Right renal pelvis (tissue), 4 donors: ENCODE results near the gene UTF1. TPM values are rescaled to one million over a fixed set of nuclear protein-coding genes. Genes with fewer than 3 reads are reported as not detected.

ENCODE experiments used
- DNase-seq, 4 donors: peaks; one replicate each; pipeline ENCODE4 v3.0.0-alpha.2; 2013; ENCODE audit warnings: low read depth in 4 of 4, low spot score in 3 of 4, missing footprints in 1 of 4
- polyA plus RNA-seq, 4 donors: library from polyadenylated mRNA; unstranded; fragments of 120-200 nt; gene quantifications; one replicate each; pipeline ENCODE4 v1.2.1, GENCODE V29; 2013; ENCODE audit not compliant: insufficient read length in 4 of 4

The UTF1 gene
- polyA plus RNA-seq, 4 donors: 0.26 TPM; not detected in 3

DNA sequence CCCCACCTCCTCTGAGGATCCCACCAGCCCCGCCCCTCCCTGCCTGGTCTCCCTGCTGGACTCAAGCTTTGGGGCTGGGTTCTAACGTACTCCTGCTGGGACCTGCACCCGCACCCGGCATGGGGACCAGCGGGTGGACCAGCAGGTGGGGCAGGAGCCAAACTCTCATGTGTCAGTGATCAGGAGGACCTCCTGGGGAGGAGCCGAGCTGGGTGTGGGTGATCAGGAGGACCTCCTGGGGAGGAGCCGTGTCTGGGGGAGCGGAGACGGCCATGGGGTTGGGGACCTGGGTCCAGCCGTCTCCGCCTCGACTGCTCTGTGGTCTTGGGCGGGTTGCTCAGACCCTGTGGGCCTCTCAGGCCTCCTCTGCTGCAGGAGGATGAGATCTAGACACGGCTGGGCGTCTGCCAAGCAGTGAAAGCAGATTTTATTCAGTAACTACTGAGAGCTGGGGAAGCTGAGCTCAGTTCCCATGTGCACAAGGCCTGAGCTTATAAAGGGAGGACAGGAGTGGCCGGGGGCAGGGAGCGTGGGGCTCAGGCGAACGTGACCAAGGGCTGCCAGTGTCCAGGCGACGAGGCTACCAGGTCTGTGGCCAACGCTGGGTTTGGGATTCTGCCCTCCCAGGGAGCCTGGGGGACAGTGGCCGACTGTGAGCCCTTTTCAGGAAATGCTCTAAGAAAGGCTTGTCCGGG is 33.6 kb upstream of the UTF1 start:
- no peak for DNase-seq

DNA sequence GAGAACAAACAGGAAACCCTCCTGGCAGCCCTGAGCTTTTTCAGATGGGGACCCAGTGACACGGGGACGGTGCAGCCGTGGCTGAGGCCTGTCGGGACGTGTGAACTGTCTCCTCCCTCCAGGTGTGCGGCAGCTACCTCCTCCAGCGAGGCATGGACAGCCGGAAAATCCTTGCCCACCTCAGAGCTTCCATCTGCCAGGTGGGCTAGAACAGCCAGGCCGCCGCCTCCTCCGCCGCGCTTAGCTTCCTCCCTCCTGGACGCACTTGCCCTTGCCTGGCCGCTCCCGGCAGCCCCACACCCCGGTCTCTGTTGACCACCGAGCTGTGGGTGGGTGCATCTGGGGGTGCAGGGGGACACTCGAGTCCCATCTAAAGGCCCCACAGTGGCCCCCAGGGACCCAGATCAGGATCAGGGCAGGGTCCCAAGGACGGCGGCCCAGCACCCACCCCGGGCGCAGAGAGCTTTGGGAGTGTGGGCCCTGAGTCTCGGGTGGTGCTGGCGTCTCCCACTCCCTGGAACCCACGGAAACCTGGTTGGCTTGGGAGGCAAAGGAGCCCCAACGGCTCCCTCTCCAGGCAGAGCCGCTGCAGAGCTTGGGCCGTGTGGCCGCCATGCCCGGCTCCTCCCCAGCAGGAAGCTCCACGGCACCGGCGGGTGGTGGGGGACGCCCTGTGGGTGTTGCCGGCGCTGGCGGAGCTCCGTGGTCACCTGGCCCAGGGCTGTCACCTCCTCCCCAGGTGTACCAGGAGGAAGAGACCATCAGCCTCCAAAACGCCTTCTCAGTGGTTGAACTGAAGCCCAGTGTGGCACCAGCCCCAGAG is 32.9 kb upstream of the UTF1 start:
- DNase-seq: no peak

DNA sequence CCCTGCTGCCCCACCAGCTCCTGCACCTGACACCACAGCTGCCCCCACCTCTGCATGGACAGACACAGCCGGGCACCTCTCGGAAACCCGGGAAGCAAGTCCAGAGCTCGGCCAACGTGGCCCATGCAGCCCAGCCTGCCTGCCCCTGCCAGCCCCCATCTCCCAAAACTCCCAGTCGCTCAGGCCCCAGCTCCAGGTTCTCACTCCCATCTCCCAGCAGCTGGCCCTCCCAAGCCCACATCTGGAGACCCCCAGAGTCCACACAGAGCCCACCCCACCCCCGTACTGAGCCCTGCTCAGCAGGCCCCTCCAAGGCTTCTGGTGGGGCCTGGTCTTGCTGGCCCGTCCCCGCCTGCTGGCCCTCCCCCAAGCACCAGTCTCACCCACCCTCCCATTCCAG is 32.2 kb upstream of the UTF1 start:
- DNase-seq: no peak

DNA sequence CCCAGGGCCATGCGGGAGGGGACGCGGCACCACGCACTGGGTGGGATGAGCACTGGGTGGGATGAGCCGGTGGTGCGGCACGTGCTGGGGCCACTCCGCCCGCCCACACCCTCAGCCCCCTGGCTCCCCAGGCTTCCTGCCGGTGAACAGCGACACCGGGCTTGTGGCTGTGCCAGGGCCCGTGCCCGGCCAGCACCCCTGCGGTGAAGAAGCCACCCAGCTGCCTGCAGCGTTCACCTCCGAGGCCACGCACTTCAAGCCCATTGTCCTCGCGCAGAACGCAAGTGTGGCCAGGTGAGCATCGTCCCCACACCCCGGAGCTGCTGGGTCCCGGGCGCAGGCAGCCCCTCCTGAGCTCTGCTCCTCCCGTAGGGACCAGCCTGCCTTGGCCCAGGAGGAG is 31.8 kb upstream of the UTF1 start:
- no peak for DNase-seq

DNA sequence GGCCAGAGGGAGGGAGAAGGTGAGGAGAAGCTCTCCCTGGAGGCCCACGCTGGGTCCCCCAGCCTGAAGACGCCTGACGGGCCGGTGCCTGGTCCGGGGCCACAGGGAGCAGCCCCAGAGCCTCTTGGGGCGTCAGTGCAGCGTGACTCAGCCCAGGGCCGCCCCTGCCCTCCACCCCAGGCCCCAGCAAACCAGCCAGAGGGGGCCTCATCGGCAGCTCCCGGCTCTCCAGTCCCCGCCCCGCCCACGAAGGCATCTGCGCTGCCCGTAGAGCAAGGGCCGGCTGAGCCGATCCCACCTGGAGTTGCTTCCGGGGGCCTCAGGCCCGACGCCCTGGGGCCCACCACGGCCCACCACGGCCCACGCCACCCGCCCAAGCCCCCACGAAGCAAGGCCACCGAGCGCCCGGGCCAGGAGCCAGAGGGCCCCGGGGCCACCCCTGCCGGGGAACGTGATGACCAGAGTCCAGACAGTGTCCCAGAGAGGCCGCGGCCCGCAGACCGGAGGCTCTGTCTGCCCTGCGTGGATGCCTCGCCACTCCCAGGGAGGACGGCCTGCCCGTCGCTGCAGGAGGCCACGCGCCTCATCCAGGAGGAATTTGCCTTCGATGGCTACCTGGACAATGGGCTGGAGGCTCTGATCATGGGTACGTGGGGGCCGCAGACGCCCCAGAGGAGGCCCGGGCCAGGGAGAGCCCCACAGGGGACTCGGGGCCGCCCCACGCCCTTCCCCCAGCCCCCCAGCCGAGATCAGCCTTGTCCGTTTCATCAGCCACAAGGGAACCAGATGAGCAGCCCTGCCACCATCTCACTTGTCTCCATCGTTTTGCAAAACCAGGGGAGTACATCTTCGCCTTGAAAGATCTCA is 31.2 kb upstream of the UTF1 start:
- DNase-seq: no peak

DNA sequence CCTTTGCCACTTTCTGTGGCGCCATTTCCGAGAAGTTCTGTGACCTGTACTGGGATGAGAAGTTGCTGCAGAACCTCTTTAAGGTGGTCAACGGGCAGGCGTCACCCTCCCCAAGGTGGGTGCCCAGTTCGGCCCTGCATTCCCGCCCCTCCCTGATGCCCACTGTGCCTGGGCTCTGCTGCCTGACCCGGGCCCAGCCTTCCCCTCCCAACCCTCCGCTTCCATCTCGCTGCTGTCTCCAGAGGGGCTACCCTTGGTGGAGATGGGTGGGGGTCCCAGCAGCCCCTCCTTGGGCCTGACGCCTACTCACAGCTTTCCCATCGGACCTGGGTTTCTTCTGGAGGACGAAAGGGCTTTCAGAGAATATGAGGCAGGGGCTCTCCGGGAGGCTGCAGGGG is 30.5 kb upstream of the UTF1 start:
- no peak for DNase-seq

DNA sequence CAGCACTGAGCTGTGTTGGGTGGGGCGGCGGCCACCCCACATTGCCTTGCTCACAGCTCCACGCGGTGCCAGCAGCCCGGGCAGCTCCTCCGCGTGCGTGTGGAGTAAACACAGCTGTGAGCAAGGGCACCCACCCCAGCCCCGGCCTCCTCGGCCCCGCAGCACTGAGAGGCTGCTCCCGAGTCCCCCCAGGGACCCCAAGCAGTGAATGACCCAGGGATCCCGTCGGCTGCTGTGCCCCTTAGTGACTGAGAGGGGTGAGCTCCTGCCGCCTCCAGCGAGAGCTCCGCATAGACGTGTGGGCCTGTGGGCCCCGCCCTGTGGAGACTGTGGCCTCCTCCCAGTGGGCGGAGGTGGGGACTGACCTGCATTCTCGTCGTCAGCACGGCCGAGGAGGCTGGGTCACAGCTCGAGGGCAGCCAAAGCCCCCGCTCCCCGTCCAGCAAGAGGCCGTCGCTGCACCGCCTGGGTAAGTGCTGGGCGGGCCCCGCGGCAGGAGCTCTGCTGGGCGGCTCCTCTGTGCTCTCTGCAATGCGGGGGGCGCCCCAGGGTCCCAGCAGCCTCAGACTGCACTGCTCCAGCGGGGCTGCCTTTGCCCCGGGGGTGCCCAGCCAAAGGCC is 29.9 kb upstream of the UTF1 start:
- no peak for DNase-seq

DNA sequence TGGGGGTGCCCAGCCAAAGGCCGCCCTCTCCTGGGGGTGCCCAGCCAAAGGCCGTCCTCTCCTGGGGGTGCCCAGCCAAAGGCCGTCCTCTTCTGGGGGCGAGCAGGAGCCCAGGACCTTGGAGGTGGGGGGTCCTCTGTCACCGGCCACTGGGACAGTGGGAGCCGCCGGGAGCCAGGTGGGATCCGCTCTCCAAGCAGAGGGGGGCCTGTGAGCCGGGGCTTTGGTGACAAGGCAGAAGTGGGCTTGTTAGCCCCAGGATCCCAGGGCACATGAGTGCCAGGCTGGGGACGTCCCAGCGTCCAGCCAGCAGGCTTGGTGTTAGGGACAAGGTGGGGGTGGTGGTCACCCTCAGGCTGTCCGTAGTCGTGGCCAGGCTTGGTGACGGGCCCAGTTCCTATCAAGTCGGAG is 29.4 kb upstream of the UTF1 start:
- no peak for DNase-seq

DNA sequence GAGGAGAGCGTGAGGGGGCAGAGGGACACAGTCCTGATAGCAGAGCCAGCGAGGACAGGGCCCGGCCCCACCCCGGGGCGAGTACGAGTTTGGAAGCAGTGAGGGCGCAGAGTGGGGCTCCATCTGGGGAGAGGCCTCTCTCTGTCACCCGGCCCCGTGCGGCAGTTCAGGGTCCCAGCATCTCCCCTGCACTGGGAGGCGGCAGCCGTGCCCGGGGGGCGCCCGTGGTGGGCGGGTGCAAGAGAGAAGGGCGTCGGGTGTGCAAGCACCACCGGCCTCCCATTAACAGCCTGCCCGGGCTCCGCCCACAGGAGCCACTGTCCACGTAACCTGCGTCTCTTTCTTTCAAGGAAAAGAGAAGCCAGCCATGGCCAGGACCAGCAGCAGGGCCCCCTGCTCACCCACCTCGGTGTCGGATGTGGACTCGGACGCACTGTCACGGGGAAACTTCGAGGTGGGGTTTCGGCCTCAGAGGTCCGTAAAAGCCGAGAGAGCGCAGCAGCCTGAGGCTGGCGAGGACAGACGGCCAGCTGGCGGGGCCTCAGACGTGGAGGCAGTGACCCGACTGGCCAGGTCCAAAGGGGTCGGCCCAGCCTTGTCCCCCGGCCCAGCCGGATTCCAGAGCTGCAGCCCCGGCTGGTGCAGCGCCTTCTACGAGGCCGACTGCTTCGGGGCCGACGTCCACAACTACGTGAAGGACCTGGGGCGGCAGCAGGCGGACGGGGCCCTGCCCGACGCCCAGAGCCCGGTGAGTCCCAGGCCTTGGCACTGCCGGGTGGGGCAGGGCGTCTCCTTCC is 28.7 kb upstream of the UTF1 start:
- DNase-seq: no peak

DNA sequence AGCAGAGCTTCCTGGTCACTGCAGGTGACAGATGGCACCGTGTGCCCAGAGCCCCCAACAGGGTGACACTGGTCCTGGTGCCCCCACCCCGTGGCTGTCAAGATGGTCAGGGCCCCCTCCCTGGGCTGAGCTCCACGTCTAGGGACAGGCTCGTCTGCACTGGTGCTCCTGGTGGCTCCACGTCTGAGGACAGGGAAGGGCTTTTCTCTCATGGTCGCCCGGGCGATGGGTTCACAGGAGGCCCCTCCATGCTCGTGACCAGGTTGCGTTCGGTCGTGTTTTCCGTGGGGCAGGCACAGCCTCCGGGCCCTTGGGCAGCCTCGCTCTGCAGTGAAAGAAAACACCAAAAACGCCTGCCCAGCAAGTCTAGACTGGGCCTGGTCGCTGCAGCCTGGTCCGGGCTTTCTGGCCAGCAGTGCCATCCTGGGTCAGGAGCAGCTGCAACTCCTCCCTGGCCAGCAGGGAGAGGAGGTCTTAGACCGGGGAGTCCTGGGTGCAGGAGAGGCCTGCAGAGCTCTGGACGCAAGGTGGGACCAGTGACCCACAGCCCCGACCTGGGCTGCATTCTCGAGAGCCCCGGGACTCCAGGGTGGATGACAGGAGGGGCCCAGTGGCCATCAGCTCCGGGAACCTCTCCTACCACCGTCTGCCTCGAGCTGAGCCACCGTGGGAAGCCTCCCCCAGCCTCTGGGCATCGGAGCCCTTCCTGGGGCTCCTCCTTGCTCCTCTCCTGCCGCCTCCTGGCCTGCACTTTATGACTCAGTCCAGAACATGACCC is 27.9 kb upstream of the UTF1 start:
- no peak for DNase-seq

DNA sequence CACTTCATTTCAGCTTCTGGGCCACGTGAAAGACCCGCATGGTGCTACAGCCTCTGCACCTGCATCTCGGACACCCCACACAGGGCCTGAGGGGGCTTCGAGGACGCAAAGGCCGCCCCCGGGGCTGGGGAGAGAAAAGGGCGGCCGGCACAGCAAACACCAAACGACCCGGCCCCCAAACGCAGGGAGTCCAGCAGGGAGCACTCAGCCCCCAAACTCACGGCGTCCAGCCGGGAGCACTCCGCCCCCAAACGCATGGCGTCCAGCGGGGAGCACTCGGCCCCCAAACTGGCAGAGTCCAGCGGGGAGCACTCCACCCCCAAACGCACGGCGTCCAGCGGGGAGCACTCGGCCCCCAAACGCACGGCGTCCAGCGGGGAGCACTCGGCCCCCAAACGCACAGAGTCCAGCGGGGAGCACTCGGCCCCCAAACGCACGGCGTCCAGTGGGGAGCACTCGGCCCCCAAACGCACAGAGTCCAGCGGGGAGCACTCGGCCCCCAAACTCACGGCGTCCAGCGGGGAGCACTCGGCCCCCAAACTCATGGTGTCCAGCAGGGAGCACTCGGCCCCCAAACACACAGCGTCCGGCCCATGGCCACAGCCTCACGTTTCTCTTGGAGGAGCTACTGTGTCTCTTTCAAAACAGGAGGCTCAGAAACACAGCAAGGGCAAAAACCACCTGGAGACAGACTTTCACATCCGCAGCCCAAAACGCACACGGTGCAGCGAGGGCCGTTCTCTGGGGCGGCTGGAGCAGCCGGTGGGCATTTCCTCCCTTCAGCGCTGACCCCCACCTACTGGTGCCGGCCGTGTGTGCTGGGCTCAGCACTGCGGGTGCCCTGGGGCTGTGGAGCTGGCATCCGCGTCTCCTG is 27.0 kb upstream of the UTF1 start:
- DNase-seq: no peak

DNA sequence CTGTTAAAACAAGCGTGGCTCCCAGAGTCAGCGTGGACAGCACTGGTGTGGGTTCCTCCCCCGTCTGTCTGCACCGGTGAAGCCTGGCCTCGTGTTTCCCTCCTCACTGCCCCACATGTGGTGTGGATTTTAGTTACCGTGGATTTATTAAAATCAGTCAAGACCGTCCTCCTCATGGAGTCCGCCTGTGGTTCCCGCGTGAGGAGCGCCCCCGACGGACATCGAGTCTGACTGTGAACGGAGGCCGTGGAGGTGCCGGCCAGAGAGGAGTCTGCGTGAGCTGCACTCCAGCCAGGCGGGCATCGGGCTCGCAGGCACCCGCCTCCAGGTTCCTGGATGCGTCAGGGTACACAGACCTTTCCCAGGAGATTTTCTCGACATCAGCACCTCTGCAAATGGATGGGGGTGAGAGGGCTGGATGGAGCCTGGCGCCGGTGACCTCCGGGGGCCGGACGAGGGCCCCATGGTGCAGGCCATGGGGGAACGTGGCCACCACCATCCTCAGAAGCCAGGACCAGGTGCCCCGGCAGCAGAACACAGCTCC is 26.3 kb upstream of the UTF1 start:
- DNase-seq: no peak

DNA sequence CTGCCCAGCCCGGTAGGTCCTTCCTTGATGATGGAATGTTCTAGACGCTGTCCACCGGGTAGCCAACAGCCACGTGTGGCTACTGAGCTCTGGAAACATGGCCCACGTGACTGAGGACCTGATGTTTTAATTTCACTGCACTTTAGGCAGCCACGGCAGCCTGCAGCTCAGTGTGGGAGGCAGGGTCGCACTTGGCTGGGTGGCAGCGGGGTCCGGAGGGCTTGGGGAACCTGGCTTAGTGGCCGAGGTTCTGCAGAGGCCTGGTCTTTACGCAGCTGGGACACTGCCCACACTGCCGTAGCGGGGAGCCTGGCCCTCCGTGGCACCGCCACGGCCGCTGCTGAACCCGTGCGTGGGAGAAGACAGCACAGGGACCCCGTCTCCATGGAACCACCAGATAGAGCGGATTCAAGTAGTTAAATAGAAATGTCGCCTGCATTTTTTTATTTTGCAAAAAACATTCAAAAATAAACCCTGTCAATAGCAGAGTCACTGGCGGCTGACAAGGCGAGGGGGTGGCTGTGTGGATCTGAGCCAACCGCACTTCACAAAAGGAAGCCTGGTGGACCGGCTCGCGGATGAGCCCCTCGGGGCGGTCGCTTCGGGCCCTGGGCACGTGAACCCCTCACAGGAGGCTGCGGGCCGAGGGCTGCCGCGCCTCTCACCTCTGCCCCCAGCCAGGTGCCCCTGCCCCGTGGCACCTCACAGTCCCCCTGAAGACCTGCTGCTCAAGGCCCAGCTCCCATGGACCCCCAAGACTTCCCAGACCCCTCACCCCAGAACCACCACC is 25.6 kb upstream of the UTF1 start:
- no peak for DNase-seq

DNA sequence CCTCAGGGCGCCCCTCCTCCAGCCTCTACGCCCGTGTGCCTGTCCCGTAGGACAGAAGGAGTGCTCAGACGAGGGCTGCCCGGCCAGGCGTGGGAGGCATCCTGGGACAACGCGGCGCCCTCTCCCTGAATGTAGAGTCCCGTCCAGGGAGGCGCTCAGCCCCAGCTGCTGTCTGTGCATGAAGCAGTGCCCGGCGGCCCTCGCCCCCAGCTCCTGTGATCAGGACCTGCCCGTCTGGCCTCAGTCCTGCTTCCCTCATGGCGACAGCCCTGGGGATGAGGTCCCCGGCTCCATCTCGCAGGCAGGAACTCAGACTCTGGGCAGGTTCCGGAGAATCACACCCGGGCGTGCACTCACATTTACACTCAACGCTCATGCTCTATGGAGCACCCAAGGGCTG is 24.9 kb upstream of the UTF1 start:
- DNase-seq: no peak

DNA sequence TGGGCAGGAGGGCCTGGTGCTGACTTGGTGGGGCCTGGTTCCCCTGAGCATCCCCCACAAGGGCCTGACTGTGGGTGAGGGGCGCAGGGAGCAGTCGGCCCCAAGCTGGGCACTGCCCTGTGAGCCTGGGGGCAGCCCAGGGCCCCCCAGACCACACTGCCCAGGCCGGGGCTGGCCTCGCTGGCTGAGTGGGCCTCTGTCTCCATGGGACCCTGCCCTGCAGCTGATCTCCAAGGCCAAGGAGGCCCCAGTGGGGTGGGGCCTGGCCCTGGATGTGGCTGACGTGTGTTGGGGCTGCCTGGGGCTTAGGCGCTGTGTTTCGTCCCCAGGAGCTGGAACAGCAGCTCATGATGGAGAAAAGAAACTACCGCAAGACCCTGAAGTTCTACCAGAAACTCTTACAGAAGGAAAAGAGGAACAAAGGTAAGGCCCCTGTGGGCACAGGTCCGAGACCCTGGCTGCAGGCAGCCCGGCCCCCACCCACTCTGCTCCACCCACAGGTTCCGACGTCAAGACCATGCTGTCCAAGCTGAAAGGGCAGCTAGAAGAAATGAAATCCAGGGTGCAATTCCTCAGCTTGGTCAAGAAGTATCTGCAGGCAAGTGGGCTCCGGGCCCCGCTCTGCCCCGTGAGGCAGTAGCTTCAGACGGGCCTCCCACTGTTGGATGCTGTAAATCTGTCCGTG is 23.5 kb upstream of the UTF1 start:
- DNase-seq: no peak

DNA sequence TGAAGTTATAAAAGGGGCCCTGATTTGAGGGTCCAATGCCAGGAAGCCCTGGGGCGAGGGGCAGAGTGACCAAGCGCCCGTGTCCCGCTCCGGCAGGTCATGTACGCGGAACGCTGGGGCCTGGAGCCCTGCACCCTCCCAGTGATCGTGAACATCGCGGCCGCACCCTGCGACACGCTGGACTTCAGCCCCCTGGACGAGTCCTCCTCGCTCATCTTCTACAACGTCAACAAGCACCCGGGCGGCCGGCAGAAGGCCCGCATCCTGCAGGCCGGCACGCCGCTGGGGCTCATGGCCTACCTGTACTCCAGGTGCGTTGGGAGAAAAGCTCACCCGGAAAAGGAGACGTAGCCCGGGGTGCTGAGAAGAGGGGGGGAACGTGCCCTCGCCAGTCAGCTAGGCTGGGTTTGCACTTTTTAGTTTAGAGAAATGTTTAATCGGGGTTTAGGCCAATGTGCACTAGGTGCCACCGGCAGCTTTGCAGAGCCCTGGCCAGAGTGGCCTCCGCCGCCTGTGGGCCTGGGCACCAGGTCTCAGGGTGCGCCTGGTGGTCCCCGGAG is 22.9 kb upstream of the UTF1 start:
- no peak for DNase-seq
